Erythroblast (primary cell): Measurements from ENCODE around the gene PLA2R1.

Experiments
- GATA1 ChIP-seq: IDR thresholded peaks from 2 replicates; pipeline ENCODE4 v1.6.1; 2011; ENCODE audit warnings: low read depth, mild to moderate bottlenecking, control low read depth, low read length, moderate library complexity
- POLR2A ChIP-seq: IDR thresholded peaks from 2 replicates; pipeline ENCODE4 v1.6.1; 2011; ENCODE audit warnings: mild to moderate bottlenecking, low read length

GRCh38 chr2:160109939-160110673 lies 47.7 kb upstream of the PLA2R1 start:
- TF ChIP-seq POLR2A (no peak), GATA1 (no peak)
